Neutrophil (primary cell): ENCODE measurements around the gene DDX1.
"Not testable (repeated sequence)": the region's sequence is repeated elsewhere in the genome, so short reads cannot be mapped to it uniquely, and the experiment has no call there.

Experiments used
- H3K27ac ChIP-seq: fragments of 200-600 bp; sonication (generic); 2 replicates; pipeline ENCODE4 v1.5.1; 2016; ENCODE audit warnings: mild to moderate bottlenecking, moderate library complexity
- H3K27me3 ChIP-seq: fragments of 200-600 bp; sonication (generic); 2 replicates; pipeline ENCODE4 v1.6.0; 2016; ENCODE audit warnings: mild to moderate bottlenecking
- H3K36me3 ChIP-seq: fragments of 200-600 bp; sonication (generic); 2 replicates; pipeline ENCODE4 v1.5.1; 2017
- H3K4me1 ChIP-seq, 2 experiments: fragments of 200-600 bp in 1 of 2; sonication (generic) in 1 of 2; 1 replicate in 1 of 2; 2 replicates in 1 of 2; pipeline versions ENCODE4 v1.5.1 to v1.6.1; 2013 to 2016; ENCODE audit warnings: low read depth in 1 of 2, low read length in 1 of 2, mild to moderate bottlenecking in 1 of 2, moderate library complexity in 1 of 2; ENCODE audit not compliant: control insufficient read depth in 1 of 2, insufficient read depth in 1 of 2
- H3K4me3 ChIP-seq, 2 experiments: fragments of 200-600 bp in 1 of 2; sonication (generic) in 1 of 2; 1 replicate in 1 of 2; 2 replicates in 1 of 2; pipeline ENCODE4 v1.5.1; 2013 to 2016; ENCODE audit warnings: low read depth in 1 of 2, low read length in 1 of 2, mild to moderate bottlenecking in 1 of 2, moderate library complexity in 1 of 2
- H3K9me3 ChIP-seq: fragments of 200-600 bp; sonication (generic); 2 replicates; pipeline ENCODE4 v1.5.1; 2016
- TF ChIP-seq, protein P1 (sequence below): fragments of 200-600 bp; sonication (generic); IDR thresholded peaks from 2 replicates; pipeline ENCODE4 v1.5.1; 2016; ENCODE audit warnings: antibody characterized with exemption

Gene DDX1

DNA sequence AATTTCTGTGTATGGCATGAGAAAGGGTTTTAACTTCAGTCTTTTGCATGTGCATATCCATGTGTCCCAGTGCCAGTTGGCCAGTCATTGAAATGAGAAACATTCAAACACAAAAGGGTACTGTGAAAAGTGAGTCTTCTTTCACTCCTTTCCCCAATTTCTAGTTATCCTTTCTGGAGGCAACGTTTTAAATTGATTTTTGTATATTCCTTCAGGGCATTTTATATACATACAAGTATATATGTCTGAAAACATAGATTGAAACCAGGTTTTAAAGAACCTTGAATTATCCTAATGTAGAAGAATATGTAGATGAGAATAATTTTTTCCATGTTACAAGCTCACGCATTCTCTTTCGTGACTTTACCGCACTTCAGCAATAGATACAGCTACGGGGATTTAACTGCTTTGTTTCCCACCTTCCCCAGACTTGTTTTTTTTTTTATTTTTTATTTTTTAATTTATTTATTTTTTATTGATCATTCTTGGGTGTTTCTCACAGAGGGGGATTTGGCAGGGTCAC is 18.8 kb downstream of the DDX1 start:
- Histone ChIP-seq H3K9me3 (no peaks in the 10 kb centered on the region), H3K27me3 (no peaks in the 10 kb centered on the region), H3K4me3 (no peak overlapping the region), H3K4me1 (no peaks in the 10 kb centered on the region), H3K36me3 (peaks cover 54% of the 10 kb centered on the region), H3K27ac (no peak overlapping the region)
- TF ChIP-seq, protein P1, sequence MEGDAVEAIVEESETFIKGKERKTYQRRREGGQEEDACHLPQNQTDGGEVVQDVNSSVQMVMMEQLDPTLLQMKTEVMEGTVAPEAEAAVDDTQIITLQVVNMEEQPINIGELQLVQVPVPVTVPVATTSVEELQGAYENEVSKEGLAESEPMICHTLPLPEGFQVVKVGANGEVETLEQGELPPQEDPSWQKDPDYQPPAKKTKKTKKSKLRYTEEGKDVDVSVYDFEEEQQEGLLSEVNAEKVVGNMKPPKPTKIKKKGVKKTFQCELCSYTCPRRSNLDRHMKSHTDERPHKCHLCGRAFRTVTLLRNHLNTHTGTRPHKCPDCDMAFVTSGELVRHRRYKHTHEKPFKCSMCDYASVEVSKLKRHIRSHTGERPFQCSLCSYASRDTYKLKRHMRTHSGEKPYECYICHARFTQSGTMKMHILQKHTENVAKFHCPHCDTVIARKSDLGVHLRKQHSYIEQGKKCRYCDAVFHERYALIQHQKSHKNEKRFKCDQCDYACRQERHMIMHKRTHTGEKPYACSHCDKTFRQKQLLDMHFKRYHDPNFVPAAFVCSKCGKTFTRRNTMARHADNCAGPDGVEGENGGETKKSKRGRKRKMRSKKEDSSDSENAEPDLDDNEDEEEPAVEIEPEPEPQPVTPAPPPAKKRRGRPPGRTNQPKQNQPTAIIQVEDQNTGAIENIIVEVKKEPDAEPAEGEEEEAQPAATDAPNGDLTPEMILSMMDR = no peak

DNA sequence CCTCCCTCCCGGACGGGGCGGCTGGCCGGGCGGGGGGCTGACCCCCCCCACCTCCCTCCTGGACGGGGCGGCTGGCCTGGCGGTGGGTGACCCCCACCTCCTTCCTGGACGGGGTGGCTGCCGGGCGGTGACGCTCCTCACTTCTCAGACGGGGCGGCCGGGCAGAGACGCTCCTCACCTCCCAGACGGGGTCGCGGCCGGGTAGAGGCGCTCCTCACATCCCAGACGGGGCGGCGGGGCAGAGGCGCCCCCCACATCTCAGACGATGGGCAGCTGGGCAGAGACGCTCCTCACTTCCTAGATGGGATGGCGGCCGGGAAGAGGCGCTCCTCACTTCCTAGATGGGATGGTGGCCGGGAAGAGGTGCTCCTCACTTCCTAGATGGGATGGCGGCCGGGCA is 20.4 kb downstream of the DDX1 start:
- H3K4me3 ChIP-seq, H3K9me3 ChIP-seq, H3K27ac ChIP-seq, H3K27me3 ChIP-seq, H3K4me1 ChIP-seq: not testable (repeated sequence)
- H3K36me3 ChIP-seq = peaks cover 50% of the 10 kb centered on the region

DNA sequence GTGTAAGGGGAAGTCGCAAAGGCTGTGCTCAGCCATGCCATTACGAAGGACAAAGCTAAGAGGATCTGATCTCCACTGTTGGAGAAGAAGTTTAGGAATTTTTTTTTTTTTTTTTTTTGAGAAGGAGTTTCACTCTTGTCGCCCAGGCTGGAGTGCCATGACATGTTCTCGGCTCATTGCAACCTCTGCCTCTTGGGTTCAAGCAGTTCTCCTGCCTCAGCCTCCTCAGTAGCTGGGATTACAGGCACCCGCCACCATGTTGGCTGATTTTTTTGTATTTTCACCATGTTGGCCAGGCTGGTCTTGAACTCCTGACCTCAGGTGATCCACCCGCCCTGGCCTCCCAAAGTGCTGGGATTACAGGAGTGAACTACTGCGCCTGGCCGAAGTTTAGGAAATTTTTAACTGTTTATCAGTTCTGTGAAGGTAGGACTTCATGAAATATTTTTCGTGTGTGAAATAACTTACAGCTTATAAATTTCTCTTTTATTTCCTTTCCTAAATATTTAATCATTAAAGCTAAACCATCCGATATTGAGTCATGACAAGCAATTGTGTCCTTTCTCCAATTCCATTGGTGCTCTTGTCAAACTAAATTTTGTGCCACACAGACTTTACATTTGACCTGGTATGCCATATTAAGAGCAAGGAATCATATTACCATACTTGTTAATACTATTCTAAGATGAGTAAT is 22.2 kb downstream of the DDX1 start:
- Histone ChIP-seq H3K27ac (no peak overlapping the region), H3K4me1 (no peaks in the 10 kb centered on the region), H3K4me3 (no peak overlapping the region), H3K9me3 (no peaks in the 10 kb centered on the region), H3K27me3 (no peaks in the 10 kb centered on the region), H3K36me3 (peaks cover 47% of the 10 kb centered on the region)
- TF ChIP-seq, protein P1 = no peak

DNA sequence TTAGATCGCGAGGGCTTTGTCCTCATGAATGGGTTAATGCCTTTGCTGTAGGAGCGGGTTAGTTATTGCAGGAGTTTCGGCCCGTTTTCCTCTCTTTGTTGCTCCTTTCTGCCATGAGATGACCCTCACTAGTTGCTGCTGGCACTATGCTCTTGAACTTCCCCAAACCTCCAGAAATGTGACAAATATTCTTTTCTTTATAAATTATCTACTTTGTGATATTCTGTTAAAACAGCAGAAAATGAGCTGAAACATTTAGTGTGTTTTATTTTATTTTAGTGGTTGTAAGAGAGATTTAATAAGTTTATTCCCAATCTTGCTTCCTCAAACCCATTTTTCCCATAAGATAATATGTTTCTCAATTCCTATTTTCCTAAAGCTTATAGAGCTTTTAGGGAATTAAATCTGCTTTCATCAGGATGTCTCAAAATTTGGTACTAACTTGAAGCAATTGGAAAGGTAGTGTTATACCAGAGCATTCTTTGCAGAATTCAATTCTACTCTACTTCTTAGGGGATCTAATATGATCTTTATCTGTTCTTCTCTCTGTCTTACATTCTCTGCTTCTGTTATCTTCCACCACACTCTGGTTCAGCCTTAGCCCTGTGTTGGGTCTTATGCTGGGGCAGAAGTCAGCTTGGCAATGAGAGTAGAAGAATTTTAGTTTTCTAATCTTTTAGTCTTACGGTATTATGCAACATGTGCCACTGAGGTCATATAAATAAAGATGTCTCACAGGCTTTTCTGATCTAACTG is 23.1 kb downstream of the DDX1 start:
- Histone ChIP-seq H3K36me3 (peaks cover 51% of the 10 kb centered on the region), H3K4me1 (no peaks in the 10 kb centered on the region)
- TF ChIP-seq, protein P1 = no peak

DNA sequence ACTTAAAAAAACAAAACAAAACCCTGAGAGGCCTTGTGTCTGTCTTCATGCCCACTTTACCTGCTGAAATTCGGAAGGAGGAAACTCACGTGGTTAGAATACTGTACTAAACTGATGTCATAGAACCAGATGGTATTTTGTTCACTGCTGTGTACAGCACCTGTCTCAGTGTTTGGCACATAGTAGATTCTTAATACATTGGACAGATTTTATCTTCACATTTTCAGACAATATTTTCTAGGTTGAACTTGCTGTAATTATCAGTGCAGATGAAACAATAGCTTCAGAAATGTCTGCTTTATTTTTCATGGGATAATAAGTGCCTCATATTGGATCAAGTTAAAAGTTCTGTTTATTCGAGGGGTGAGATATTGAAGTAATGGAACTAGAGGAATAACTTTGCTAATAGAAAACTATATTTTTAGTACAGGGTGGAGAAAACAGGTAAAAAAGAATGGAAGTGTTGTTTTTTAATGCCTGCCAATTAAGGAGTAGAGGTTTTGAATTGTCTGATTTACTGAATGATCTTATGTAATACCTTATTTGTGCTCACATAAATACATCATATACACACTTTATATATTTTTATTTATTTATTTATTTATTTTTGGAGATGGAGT is 23.7 kb downstream of the DDX1 start:
- Histone ChIP-seq H3K9me3 (no peaks in the 10 kb centered on the region), H3K27me3 (no peaks in the 10 kb centered on the region), H3K36me3 (peaks cover 55% of the 10 kb centered on the region), H3K4me3 (no peak overlapping the region), H3K27ac (no peak overlapping the region), H3K4me1 (no peaks in the 10 kb centered on the region)
- TF ChIP-seq, protein P1 = no peak

More for the DNA sequence above, 23.1 kb downstream of the DDX1 start:
- Histone ChIP-seq H3K27me3 (no peaks in the 10 kb centered on the region), H3K27ac (no peak overlapping the region), H3K4me3 (no peak overlapping the region), H3K9me3 (no peaks in the 10 kb centered on the region)
